LNCAP (cell line): Measurements from ENCODE around the gene ZNF106.

Experiments used
- TF ChIP-seq, protein P1 (sequence below): fragments of 450-650 bp; IDR thresholded peaks from 2 replicates; pipeline ENCODE4 v1.5.1; 2017; ENCODE audit warnings: mild to moderate bottlenecking

Gene ZNF106

GRCh38 chr15:42385980-42386700 is 104.8 kb downstream of the ZNF106 start:
- TF ChIP-seq, protein P1, sequence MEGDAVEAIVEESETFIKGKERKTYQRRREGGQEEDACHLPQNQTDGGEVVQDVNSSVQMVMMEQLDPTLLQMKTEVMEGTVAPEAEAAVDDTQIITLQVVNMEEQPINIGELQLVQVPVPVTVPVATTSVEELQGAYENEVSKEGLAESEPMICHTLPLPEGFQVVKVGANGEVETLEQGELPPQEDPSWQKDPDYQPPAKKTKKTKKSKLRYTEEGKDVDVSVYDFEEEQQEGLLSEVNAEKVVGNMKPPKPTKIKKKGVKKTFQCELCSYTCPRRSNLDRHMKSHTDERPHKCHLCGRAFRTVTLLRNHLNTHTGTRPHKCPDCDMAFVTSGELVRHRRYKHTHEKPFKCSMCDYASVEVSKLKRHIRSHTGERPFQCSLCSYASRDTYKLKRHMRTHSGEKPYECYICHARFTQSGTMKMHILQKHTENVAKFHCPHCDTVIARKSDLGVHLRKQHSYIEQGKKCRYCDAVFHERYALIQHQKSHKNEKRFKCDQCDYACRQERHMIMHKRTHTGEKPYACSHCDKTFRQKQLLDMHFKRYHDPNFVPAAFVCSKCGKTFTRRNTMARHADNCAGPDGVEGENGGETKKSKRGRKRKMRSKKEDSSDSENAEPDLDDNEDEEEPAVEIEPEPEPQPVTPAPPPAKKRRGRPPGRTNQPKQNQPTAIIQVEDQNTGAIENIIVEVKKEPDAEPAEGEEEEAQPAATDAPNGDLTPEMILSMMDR = no peak

GRCh38 chr15:42385206-42385979 is 105.5 kb downstream of the ZNF106 start:
- TF ChIP-seq, protein P1 = peak; percentile 92

DNA sequence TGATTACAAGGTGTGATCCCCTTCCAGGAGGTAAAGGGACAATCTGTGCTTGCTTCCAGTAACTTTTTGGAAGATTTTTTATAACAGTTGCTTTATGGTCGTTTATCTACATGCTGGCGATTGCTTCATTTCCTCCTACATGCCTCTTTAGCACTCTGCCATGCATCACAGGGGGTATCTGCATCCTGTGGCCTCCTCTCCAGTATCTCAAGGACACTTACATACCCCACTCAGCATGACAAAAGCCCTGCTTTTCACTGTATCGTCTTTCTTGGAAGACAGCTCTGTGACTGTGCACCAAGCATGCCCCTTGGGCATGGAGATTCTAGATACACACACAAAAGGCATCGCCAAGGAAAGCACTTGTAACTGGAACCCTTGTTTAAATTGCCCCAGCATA is 106.3 kb downstream of the ZNF106 start:
- TF ChIP-seq, protein P1 = no peak

DNA sequence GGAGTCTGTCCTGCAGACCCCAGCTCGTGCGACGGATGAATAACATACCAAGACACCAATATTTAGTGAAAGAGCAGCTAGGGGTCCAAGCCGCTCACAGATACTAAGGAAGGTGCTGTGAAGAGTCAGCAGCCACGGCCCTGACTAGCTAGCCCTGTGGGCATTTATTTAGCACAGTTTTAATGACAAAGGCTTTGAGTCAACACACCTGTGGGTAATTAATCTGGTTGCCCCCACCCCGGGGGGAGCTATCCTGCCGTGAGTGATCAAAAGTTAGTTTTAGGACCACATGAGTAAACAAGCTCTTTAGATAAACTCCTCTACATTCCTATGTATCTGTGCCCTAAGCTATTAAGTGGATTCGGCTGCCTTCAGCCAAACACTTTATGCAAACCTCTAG is 112.9 kb downstream of the ZNF106 start:
- TF ChIP-seq, protein P1 = no peak

- TF ChIP-seq, protein P1 = no peak
These were observed 115.0 kb downstream of the ZNF106 start for GRCh38 chr15:42375941-42376340.

DNA sequence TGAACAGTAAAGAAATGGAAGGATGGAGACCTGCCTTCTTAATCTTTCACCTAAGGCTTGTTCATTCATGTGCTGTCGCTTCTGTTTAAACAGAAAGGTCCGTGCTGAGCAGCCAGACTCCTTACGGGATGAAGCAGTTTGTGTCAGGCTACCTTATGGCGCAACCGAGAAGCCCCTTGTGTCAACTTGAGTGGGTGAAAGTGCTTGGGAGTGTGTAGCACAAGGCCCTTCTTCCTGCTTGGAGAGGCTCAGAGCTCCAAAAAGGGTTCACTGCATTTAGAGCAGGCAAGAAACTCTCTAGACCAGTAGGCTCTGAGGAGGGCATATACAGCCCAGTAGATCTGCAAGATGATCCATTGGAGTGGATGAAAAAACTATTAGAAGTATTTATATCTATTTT is 115.7 kb downstream of the ZNF106 start:
- TF ChIP-seq, protein P1 = no peak

- TF ChIP-seq, protein P1 = no peak
These were observed 116.1 kb downstream of the ZNF106 start for GRCh38 chr15:42374810-42375209.
